GM21367 (cell line): Measurements from ENCODE around the gene LSR.

Experiments
- ATAC-seq: cut with Tn5 transposase; IDR thresholded peaks from one replicate; pipeline ENCODE4 v1.9.1; 2021; ENCODE audit not compliant: unreplicated experiment

LSR gene

DNA sequence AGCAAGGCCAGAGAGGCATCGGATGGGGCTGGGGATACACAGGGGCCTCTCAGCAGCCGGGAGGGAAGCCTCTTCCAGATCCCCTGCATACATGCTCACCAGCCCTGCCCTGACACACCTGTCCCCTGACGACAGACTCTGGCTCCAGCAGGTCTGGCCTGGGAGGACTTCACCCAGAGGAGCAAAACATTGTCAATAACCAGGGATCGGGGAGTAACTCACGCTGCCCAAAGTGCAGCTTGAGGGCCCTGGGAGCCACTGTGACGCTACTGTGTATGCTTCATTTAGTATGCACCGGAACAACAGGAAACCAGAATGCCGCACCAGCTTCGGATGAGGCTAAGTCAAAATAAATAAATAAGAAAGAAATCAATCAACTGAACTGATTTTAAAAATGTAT, 67.8 kb downstream of the LSR start:
- no peak for ATAC-seq
